ENCODE measurements around the gene MMGT1. TPM values are rescaled to one million over a fixed set of nuclear protein-coding genes. Genes with fewer than 3 reads are reported as not detected.

The MMGT1 gene
- 15.2 to 20.8 TPM (median 18.8 TPM) in 5 replicates for total RNA-seq (2022; extraction: Qiagen RNA extraction; ENCODE audit: low read depth)

DNA sequence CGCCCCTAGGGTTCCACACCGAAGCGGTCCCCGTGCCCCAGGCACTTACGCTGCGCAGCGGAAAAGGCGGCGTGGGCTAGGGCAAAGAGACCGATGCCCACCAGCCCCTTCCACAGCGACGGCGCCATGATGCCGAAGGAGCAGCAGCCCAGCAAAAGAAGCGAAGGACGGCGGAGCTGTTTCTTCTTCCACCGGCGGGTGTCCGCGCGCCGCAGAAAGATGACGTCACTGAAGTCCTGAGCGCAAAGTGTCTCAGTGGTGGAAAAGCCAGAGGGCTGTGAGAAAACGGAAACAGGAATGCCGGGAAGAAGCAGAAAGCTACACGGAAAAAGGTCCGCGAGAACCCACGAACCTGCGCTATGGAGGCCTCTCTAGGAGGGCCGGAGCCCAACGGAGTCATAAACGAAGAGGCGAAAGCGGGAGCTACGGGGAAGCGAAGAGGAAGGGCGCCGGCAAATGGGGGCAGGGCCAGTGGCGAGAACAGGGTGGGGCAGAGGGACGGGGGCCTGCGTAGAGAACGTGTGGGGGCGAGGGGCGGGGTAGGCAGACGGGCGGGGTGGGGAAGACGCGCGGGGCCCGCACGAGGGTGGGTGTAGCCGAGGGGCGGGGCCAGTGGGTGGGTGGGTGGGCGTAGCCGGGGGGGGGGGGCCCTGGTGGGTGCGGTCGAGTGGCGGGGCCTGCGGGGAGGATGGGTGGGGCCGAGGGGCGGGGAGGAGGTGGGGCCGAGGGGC, at the start of gene MMGT1:
Gene MMGT1, minus strand, starts transcription at position 441 of the 731 bp plus-strand sequence. Its CDS starts 313 bp downstream, at position 128.

GRCh38 chrX:135985157-135985972, 11.6 kb upstream of the MMGT1 start, which contains the start of gene SLC9A6:
Gene SLC9A6 (plus strand): TSS chrX:135985435. CDS start chrX:135985659, 224 bp downstream.

Other genes starting within 250 kb of the MMGT1 start
- 0.23 to 0.31 TPM (median 0.27 TPM) in 3 of 5 replicates, not detected in the others for gene CT45A3, start 205.8 kb downstream of the MMGT1 start, total RNA-seq (2022; extraction: Qiagen RNA extraction; ENCODE audit: low read depth)
- not detected in 5 replicates for gene CT45A5, start 188.5 kb downstream of the MMGT1 start, total RNA-seq (2022; extraction: Qiagen RNA extraction; ENCODE audit: low read depth)
- gene CT45A6, start 171.2 kb downstream of the MMGT1 start, total RNA-seq (2022; extraction: Qiagen RNA extraction; ENCODE audit: low read depth), result not detected in 5 replicates
- gene CT45A2, start 154.0 kb downstream of the MMGT1 start, total RNA-seq (2022; extraction: Qiagen RNA extraction; ENCODE audit: low read depth), result not detected in 5 replicates
- gene CT45A7, start 136.7 kb downstream of the MMGT1 start, total RNA-seq (2022; extraction: Qiagen RNA extraction; ENCODE audit: low read depth), result not detected in 5 replicates
- not detected in 5 replicates for gene CT45A8, start 119.5 kb downstream of the MMGT1 start, total RNA-seq (2022; extraction: Qiagen RNA extraction; ENCODE audit: low read depth)
- gene CT45A9, start 102.2 kb downstream of the MMGT1 start, total RNA-seq (2022; extraction: Qiagen RNA extraction; ENCODE audit: low read depth), result not detected in 5 replicates
- gene CT45A10, start 80.5 kb downstream of the MMGT1 start, total RNA-seq (2022; extraction: Qiagen RNA extraction; ENCODE audit: low read depth), result 0.41 to 1.1 TPM in 2 of 5 replicates, not detected in the others
- 0.06 to 0.07 TPM (median 0.06 TPM) in 3 of 5 replicates, not detected in the others for gene SAGE1, start 80.3 kb downstream of the MMGT1 start, total RNA-seq (2022; extraction: Qiagen RNA extraction; ENCODE audit: low read depth)
- 8.5 to 10.8 TPM (median 9.2 TPM) in 5 replicates for gene SLC9A6, start 11.4 kb upstream of the MMGT1 start, total RNA-seq (2022; extraction: Qiagen RNA extraction; ENCODE audit: low read depth)
- gene FHL1, start 173.5 kb upstream of the MMGT1 start, total RNA-seq (2022; extraction: Qiagen RNA extraction; ENCODE audit: low read depth), result 25.1 to 31.0 TPM (median 25.2 TPM) in 5 replicates

All from A549 treated with GW870086 at 1 μM for 4 hours (cell line).